HG03354 (cell line): ENCODE data around the gene PDE7B.

Experiments used
- ATAC-seq: cut with Tn5 transposase; IDR thresholded peaks from one replicate; pipeline ENCODE4 v1.9.1; 2021; ENCODE audit warnings: mild to moderate bottlenecking; ENCODE audit not compliant: unreplicated experiment, poor library complexity, severe bottlenecking

PDE7B gene

GRCh38 chr6:135883045-135883444 is 31.5 kb downstream of the PDE7B start:
- no peak for ATAC-seq

- no peak for ATAC-seq
Observed at GRCh38 chr6:135883536-135883935, 32.0 kb downstream of the PDE7B start.

GRCh38 chr6:135884136-135884535 is 32.6 kb downstream of the PDE7B start:
- no peak for ATAC-seq

GRCh38 chr6:135887069-135887468 is 35.6 kb downstream of the PDE7B start:
- ATAC-seq = no peak

GRCh38 chr6:135888818-135889217 is 37.3 kb downstream of the PDE7B start:
- no peak for ATAC-seq

GRCh38 chr6:135890876-135891275 is 39.4 kb downstream of the PDE7B start:
- no peak for ATAC-seq

- no peak for ATAC-seq
Observed at GRCh38 chr6:135891710-135892109, 40.2 kb downstream of the PDE7B start.

GRCh38 chr6:135895231-135895911 is 43.9 kb downstream of the PDE7B start:
- no peak for ATAC-seq

- no peak for ATAC-seq
Observed at GRCh38 chr6:135897087-135897486, 45.6 kb downstream of the PDE7B start.

- ATAC-seq = no peak
Observed at GRCh38 chr6:135901774-135902524, 50.4 kb downstream of the PDE7B start.

GRCh38 chr6:135902756-135903331 is 51.3 kb downstream of the PDE7B start:
- no peak for ATAC-seq

- no peak for ATAC-seq
Observed at GRCh38 chr6:135904666-135905065, 53.2 kb downstream of the PDE7B start.

- no peak for ATAC-seq
Observed at GRCh38 chr6:135905604-135906300, 54.3 kb downstream of the PDE7B start.

- no peak for ATAC-seq
Observed at GRCh38 chr6:135906542-135906941, 55.0 kb downstream of the PDE7B start.

GRCh38 chr6:135906972-135907465 is 55.5 kb downstream of the PDE7B start:
- ATAC-seq = no peak

- ATAC-seq = peak; percentile 88
Observed at GRCh38 chr6:135909737-135910387, 58.4 kb downstream of the PDE7B start.

GRCh38 chr6:135910790-135911618 is 59.5 kb downstream of the PDE7B start:
- no peak for ATAC-seq

- ATAC-seq = no peak
Observed at GRCh38 chr6:135913785-135914184, 62.3 kb downstream of the PDE7B start.

GRCh38 chr6:135919026-135919425 is 67.5 kb downstream of the PDE7B start:
- ATAC-seq = no peak
